OCI-LY3 (cell line): ENCODE measurements around the gene LRIT3.

Source experiments
- EZH2phosphoT487 ChIP-seq: fragments of 200-600 bp; shearing (Covaris generic); IDR thresholded peaks from 2 replicates; pipeline ENCODE4 v1.6.1; 2018; ENCODE audit warnings: antibody characterized with exemption, mixed run types, low read depth
- TF ChIP-seq, protein P1 (sequence below): fragments of 200-600, 300-600 bp; sonication (generic); IDR thresholded peaks from 2 replicates; pipeline ENCODE4 v1.5.1; 2014; ENCODE audit warnings: antibody characterized with exemption, low read length, low read depth

DNA sequence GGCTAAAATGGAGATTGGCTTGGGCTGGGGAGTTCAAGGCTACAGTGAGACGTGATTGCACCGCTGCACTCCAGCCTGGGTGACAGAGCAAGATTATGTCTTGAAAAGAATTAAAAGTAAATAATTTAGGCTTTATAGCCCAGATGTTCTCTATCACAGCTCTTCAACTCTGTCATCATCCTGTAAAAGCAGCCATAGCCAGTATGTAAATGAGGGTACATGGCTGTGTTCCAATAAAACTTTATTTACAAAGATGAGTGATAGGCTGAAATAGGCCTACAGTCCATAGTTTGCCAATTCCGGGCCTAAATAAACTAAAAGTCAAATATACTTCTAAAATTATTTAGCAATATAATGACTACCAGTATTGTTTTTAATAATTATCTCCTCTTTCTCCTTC lies 10.9 kb upstream of the LRIT3 start:
- TF ChIP-seq, protein P1, sequence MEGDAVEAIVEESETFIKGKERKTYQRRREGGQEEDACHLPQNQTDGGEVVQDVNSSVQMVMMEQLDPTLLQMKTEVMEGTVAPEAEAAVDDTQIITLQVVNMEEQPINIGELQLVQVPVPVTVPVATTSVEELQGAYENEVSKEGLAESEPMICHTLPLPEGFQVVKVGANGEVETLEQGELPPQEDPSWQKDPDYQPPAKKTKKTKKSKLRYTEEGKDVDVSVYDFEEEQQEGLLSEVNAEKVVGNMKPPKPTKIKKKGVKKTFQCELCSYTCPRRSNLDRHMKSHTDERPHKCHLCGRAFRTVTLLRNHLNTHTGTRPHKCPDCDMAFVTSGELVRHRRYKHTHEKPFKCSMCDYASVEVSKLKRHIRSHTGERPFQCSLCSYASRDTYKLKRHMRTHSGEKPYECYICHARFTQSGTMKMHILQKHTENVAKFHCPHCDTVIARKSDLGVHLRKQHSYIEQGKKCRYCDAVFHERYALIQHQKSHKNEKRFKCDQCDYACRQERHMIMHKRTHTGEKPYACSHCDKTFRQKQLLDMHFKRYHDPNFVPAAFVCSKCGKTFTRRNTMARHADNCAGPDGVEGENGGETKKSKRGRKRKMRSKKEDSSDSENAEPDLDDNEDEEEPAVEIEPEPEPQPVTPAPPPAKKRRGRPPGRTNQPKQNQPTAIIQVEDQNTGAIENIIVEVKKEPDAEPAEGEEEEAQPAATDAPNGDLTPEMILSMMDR: no peak
- TF ChIP-seq EZH2phosphoT487: no peak
